HepG2 (cell line): Measurements from ENCODE around the gene SUCLG1. TPM values are rescaled to one million over a fixed set of nuclear protein-coding genes. Genes with fewer than 3 reads are reported as not detected.

Experiments
- ATAC-seq: fragments of 200-7000 bp; cut with Tn5 transposase; 3 replicates; pipeline ENCODE4 v1.9.1; 2020; ENCODE audit warnings: mild to moderate bottlenecking, moderate library complexity
- BruUV-seq: library from RNA; stranded (reverse); fragments of 400-500 nt; replicated peaks from 2 replicates; lab custom pipeline; 2021; lab: Mats Ljungman, UMichigan
- CTCF ChIA-PET: fragments of 300-600 bp; formaldehyde crosslinking; extraction: SDS; loops from one replicate; lab custom pipeline; 2021; ENCODE audit warnings: low total read pairs, inconsistent platforms, low intra/inter-chr PET ratio; lab: Yijun Ruan, JAX
- POLR2A ChIA-PET: fragments of 350-600 bp; sonication (Branson Sonifier 250); formaldehyde crosslinking; loops from one replicate; lab custom pipeline; 2020; ENCODE audit warnings: antibody characterized with exemption, inconsistent platforms; lab: Yijun Ruan, JAX
- DNase-seq: peaks from one replicate; pipeline ENCODE4 v3.0.0-alpha.2; 2015; ENCODE audit warnings: low spot score
- FAIRE-seq: peaks from 3 replicates; lab custom pipeline; 2011; peaks lifted over from hg19 to GRCh38; lab: Jason Lieb, UNC
- H2AFZ ChIP-seq: one replicate; pipeline ENCODE4 v1.6.1; 2011; ENCODE audit warnings: low read length, inconsistent platforms
- H3K27ac ChIP-seq: fragments of 300-600 bp; 3 replicates; pipeline ENCODE4 v1.8.0; 2011; ENCODE audit warnings: mixed run types, mild to moderate bottlenecking, mixed read lengths, low read length, inconsistent platforms; ENCODE audit not compliant: insufficient read depth; ENCODE audit errors: extremely low read length
- H3K27me3 ChIP-seq, 2 experiments: fragments of 200-600 bp in 1 of 2; 2 replicates in 1 of 2; 3 replicates in 1 of 2; pipeline versions ENCODE4 v1.6.0 to v1.8.0; 2011; ENCODE audit warnings: low read length in 2 of 2, mild to moderate bottlenecking in 2 of 2, moderate library complexity in 2 of 2, inconsistent platforms in 1 of 2; ENCODE audit not compliant: insufficient read depth in 2 of 2, control insufficient read depth in 1 of 2
- H3K36me3 ChIP-seq, 2 experiments: fragments of 200-600 bp in 1 of 2; replicated peaks in 1 of 2; 2 replicates in 1 of 2; 3 replicates in 1 of 2; pipeline versions ENCODE4 v1.5.1 to v1.8.0; 2011; ENCODE audit warnings: low read length in 2 of 2, inconsistent platforms in 1 of 2; ENCODE audit not compliant: insufficient read depth in 2 of 2, control insufficient read depth in 1 of 2
- H3K4me1 ChIP-seq: 2 replicates; pipeline ENCODE4 v1.5.1; 2012; ENCODE audit warnings: low read length, inconsistent platforms; ENCODE audit not compliant: insufficient read depth
- H3K4me2 ChIP-seq: 2 replicates; pipeline ENCODE4 v1.6.0; 2011; ENCODE audit warnings: low read depth, low read length, inconsistent platforms
- H3K4me3 ChIP-seq, 3 experiments: fragments of 200-600 bp in 1 of 3; sonication (generic), shearing (Covaris generic) in 1 of 3; replicated peaks in 1 of 3; 2 replicates each; pipeline ENCODE4 v1.5.1; 2011 to 2016; ENCODE audit warnings: low read length in 3 of 3, inconsistent platforms in 2 of 3, low read depth in 2 of 3, mild to moderate bottlenecking in 2 of 3, control low read depth in 1 of 3, mixed read lengths in 1 of 3; ENCODE audit not compliant: insufficient read depth in 1 of 3
- H3K79me2 ChIP-seq: one replicate; pipeline ENCODE4 v1.6.1; 2011; ENCODE audit warnings: low read length, inconsistent platforms; ENCODE audit not compliant: insufficient read depth
- H3K9ac ChIP-seq: 2 replicates; pipeline ENCODE4 v1.6.0; 2011; ENCODE audit warnings: mild to moderate bottlenecking, low read depth, low read length, inconsistent platforms; ENCODE audit not compliant: insufficient read depth
- H3K9me3 ChIP-seq: 2 replicates; pipeline ENCODE4 v1.5.1; 2012; ENCODE audit warnings: mild to moderate bottlenecking, low read length
- H4K20me1 ChIP-seq: 2 replicates; pipeline ENCODE4 v1.6.0; 2011; ENCODE audit warnings: inconsistent platforms, mild to moderate bottlenecking, low read length, moderate library complexity; ENCODE audit not compliant: insufficient read depth
- ATAD3A ChIP-seq: sonication (generic); formaldehyde crosslinking; IDR thresholded peaks from 2 replicates; pipeline ENCODE4 v1.4.0; 2020; ENCODE audit warnings: missing genetic modification reagents
- CREB1 ChIP-seq, 2 experiments: fragments of 450-650 bp in 1 of 2; IDR thresholded peaks; 2 replicates each; pipeline ENCODE4 v1.6.1; 2016 to 2017; ENCODE audit warnings: control low read depth in 1 of 2, mild to moderate bottlenecking in 1 of 2, missing compliant biosample characterization in 1 of 2, missing genetic modification characterization in 1 of 2
- HCFC1 ChIP-seq: fragments of 150-350 bp; IDR thresholded peaks from 2 replicates; pipeline ENCODE4 v1.6.1; 2014; ENCODE audit warnings: low read depth, low read length
- MAFF ChIP-seq: IDR thresholded peaks from 2 replicates; pipeline ENCODE4 v1.6.1; 2011; ENCODE audit warnings: low read depth, low read length, improper control_type of control experiment
- MAFG ChIP-seq: sonication (generic); formaldehyde crosslinking; IDR thresholded peaks from 2 replicates; pipeline ENCODE4 v1.5.1; 2020; ENCODE audit warnings: mild to moderate bottlenecking, missing genetic modification reagents
- MAFK ChIP-seq, 2 experiments: IDR thresholded peaks in 1 of 2; conservative IDR thresholded peaks in 1 of 2; 2 replicates each; pipeline ENCODE4 v1.6.1; 2011; ENCODE audit warnings: improper control_type of control experiment in 2 of 2, low read length in 2 of 2
- MXI1 ChIP-seq: IDR thresholded peaks from 3 replicates; pipeline ENCODE4 v1.6.1; 2012; ENCODE audit warnings: low read depth, low read length, inconsistent platforms, borderline replicate concordance
- RFXAP ChIP-seq: sonication (generic); formaldehyde crosslinking; IDR thresholded peaks from 2 replicates; pipeline ENCODE4 v1.4.0; 2020; ENCODE audit warnings: missing genetic modification reagents, borderline replicate concordance
- SIX4 ChIP-seq: sonication (generic); formaldehyde crosslinking; IDR thresholded peaks from 2 replicates; pipeline ENCODE4 v1.4.0; 2020; ENCODE audit warnings: missing genetic modification reagents
- SNAPC2 ChIP-seq: sonication (generic); formaldehyde crosslinking; IDR thresholded peaks from 2 replicates; pipeline ENCODE4 v1.8.1; 2022; ENCODE audit warnings: mild to moderate bottlenecking, missing genetic modification reagents
- ZBTB43 ChIP-seq: sonication (generic); formaldehyde crosslinking; conservative IDR thresholded peaks from 2 replicates; pipeline ENCODE4 v1.4.0; 2020; ENCODE audit warnings: missing genetic modification reagents
- ZFP90 ChIP-seq: sonication (generic); formaldehyde crosslinking; IDR thresholded peaks from 2 replicates; pipeline ENCODE4 v1.8.0; 2022; ENCODE audit warnings: missing genetic modification reagents, mild to moderate bottlenecking, inconsistent platforms, borderline replicate concordance
- ZNF7 ChIP-seq: IDR thresholded peaks from 2 replicates; pipeline ENCODE4 v1.6.1; 2016; ENCODE audit warnings: missing biosample characterization, missing genetic modification reagents
- WGBS: methylation state at CpG from one replicate; pipeline ENCODE4 v1.1.6; 2017; ENCODE audit warnings: low lambda C conversion rate; 5-methylcytosine and 5-hydroxymethylcytosine counted together
- in situ Hi-C: cut with HindIII; loops from 2 replicates; pipeline ENCODE4 v1.10.0; 2017; ENCODE audit warnings: low pct_unique_long_range_greater_than_20kb; ENCODE audit not compliant: extremely low pct_ligation_motif_present
- intact Hi-C: fragments of 100-400 bp; cut with micrococcal nuclease; formaldehyde crosslinking; loops from one replicate; pipeline ENCODE4 v1.10.0; 2022; ENCODE audit not compliant: unreplicated experiment
- polyA plus RNA-seq, 8 experiments: library from polyadenylated mRNA; depleted of rRNA in 3 of 8; stranded (reverse) in 7 of 8; unstranded in 1 of 8; fragments of >200 nt; fragmentation: Illumina TruSeq in 4 of 8; extraction: Trizol in 4 of 8; gene quantifications; 2 replicates each; pipeline versions ENCODE4 v1.2.1 to v1.2.3, GENCODE V29; 2011 to 2016; ENCODE audit warnings: low read depth in 4 of 8, missing spikeins in 1 of 8, mixed read lengths in 1 of 8; ENCODE audit not compliant: insufficient read depth in 1 of 8
- total RNA-seq, 5 experiments: library from RNA; depleted of rRNA; stranded (reverse); fragments of >200 nt; fragmentation: Illumina TruSeq; extraction: Trizol; gene quantifications; 2 replicates each; pipeline ENCODE4 v1.2.3, GENCODE V29; 2016; ENCODE audit warnings: low read depth in 1 of 5

SUCLG1 gene
- total and polyA plus RNA-seq, 2 of the 13 experiments (the other 11 are each of a cell fraction or from before 2014, with no cell fraction given) = 58.7 to 121 TPM

- 7% methylated on average over 3 of the region's 3 CpGs for WGBS
- Histone ChIP-seq H3K9me3 (no peaks in the 10 kb centered on the region), H3K9ac (no peak overlapping the region), H3K27ac (no peak overlapping the region), H3K79me2 (no peaks in the 10 kb centered on the region), H3K27me3 (no peaks in the 10 kb centered on the region), H3K4me3 (no peak overlapping the region), H4K20me1 (no peaks in the 10 kb centered on the region), H3K4me1 (no peaks in the 10 kb centered on the region), H3K4me2 (no peak overlapping the region), H2AFZ (no peak overlapping the region), H3K36me3 (no peaks in the 10 kb centered on the region)
- intact Hi-C loops = no loop called here
- ChIA-PET POLR2A (no interaction called here), CTCF (no interaction called here)
- no peak for TF ChIP-seq MAFG (CRISPR knock-in tag)
- TF ChIP-seq ZNF7 = no peak
- no peak for TF ChIP-seq MXI1
- TF ChIP-seq CREB1 (IDR thresholded peaks at IDR 0.05) = peak; percentile 81
- no peak for TF ChIP-seq CREB1 (CRISPR knock-in tag; IDR thresholded peaks at IDR 0.05)
- TF ChIP-seq MAFF = peak; percentile 50
- TF ChIP-seq MAFK (conservative IDR thresholded peaks at IDR 0.05 in 1 of 2, IDR thresholded peaks at IDR 0.05 in 1 of 2; ENCODE audit: low read length in 2 of 2) = peak; percentile 53 to 64; a peak in 3 of 4 replicates
- TF ChIP-seq ATAD3A (CRISPR knock-in tag) = no peak
- no peak for DNase-seq
- FAIRE-seq = no peak
- ATAC-seq = no peak
- in situ Hi-C loops = no loop called here
- no TSS peak for BruUV-seq
Measured at GRCh38 chr2:84375020-84375419, 84.1 kb downstream of the SUCLG1 start.

- DNase-seq = no peak
- H3K79me2 ChIP-seq = no peaks in the 10 kb centered on the region
- intact Hi-C loops (no loop called here), in situ Hi-C loops (no loop called here)
- no peaks in the 10 kb centered on the region for H3K9me3 ChIP-seq
- ChIA-PET CTCF (no interaction called here), POLR2A (no interaction called here)
- no peak overlapping the region for H2AFZ ChIP-seq
- no TSS peak for BruUV-seq
- peak; percentile 56 for FAIRE-seq
- no peaks in the 10 kb centered on the region for H3K36me3 ChIP-seq
- no peak overlapping the region for H3K27ac ChIP-seq
- no peak overlapping the region for H3K4me3 ChIP-seq
- no peaks in the 10 kb centered on the region for H3K27me3 ChIP-seq
- H4K20me1 ChIP-seq = no peaks in the 10 kb centered on the region
- no peak overlapping the region for H3K9ac ChIP-seq
- ATAC-seq = no peak
- no peaks in the 10 kb centered on the region for H3K4me1 ChIP-seq
- H3K4me2 ChIP-seq = no peak overlapping the region
- WGBS = 30% methylated on average over 5 of the region's 5 CpGs
- TF ChIP-seq ZBTB43 (CRISPR knock-in tag) (no peak), HCFC1 (no peak), RFXAP (CRISPR knock-in tag) (no peak), SNAPC2 (CRISPR knock-in tag) (no peak), SIX4 (CRISPR knock-in tag) (no peak), ZFP90 (CRISPR knock-in tag) (no peak)
Measured at GRCh38 chr2:84373866-84374265, 85.2 kb downstream of the SUCLG1 start.
